Activated CD4-positive, alpha-beta T cell treated with anti-CD3 and anti-CD28 coated beads, Interleukin-2, amount 10 ng/mL, durations not matched to agents 7 days and 5 days (primary cell): ENCODE measurements around the gene UBE2M. TPM values are rescaled to one million over a fixed set of nuclear protein-coding genes. Genes with fewer than 3 reads are reported as not detected.
"Not testable (repeated sequence)": the region's sequence is repeated elsewhere in the genome, so short reads cannot be mapped to it uniquely, and the experiment has no call there.

ENCODE experiments used
- CTCF ChIA-PET: fragments of 350-600 bp; sonication (Branson Sonifier 250); formaldehyde crosslinking; loops from one replicate; lab custom pipeline; 2021; ENCODE audit warnings: antibody characterized with exemption; lab: Charles Lee
- POLR2A ChIA-PET: fragments of 350-600 bp; sonication (Branson Sonifier 250); formaldehyde crosslinking; loops from one replicate; lab custom pipeline; 2021; ENCODE audit warnings: antibody characterized with exemption; lab: Charles Lee
- DNase-seq: peaks from one replicate; pipeline ENCODE4 v3.0.0-alpha.2; 2020
- H3K27ac Mint-ChIP-seq: one replicate; pipeline ENCODE4 v1.8.0; 2021; ENCODE audit warnings: mild to moderate bottlenecking, moderate library complexity, mixed read lengths
- H3K27me3 Mint-ChIP-seq: one replicate; pipeline ENCODE4 v1.8.0; 2021; ENCODE audit warnings: mixed read lengths
- H3K36me3 Mint-ChIP-seq: one replicate; pipeline ENCODE4 v1.8.0; 2021; ENCODE audit warnings: low read depth, mixed read lengths
- H3K4me1 Mint-ChIP-seq: one replicate; pipeline ENCODE4 v1.8.0; 2021; ENCODE audit warnings: mixed read lengths
- H3K4me3 Mint-ChIP-seq: one replicate; pipeline ENCODE4 v1.8.0; 2021; ENCODE audit warnings: mild to moderate bottlenecking, moderate library complexity, mixed read lengths
- H3K9me3 Mint-ChIP-seq: one replicate; pipeline ENCODE4 v1.8.0; 2021; ENCODE audit warnings: mixed read lengths
- total RNA-seq, 2 experiments: library from RNA; stranded (reverse); gene quantifications; one replicate each; pipeline ENCODE4 v1.2.3, GENCODE V29; 2021

Gene UBE2M
- total RNA-seq, 2 experiments from 2014 or later, result 82.8 to 96.0 TPM

- H3K36me3 Mint-ChIP-seq, H3K27me3 Mint-ChIP-seq, POLR2A ChIA-PET, H3K9me3 Mint-ChIP-seq, H3K4me3 Mint-ChIP-seq: not testable (repeated sequence)
- peak; percentile 2 for DNase-seq
- Mint-ChIP-seq H3K27ac (peak overlapping the region; percentile 39), H3K4me1 (peaks cover 43% of the 10 kb centered on the region)
- CTCF ChIA-PET, result interaction anchor here (0.6 to 7.4 kb wide), 3 partner anchors 59 to 812 kb away, joined by 3 to 72 read pairs (median 33); partner anchors contain the start of gene ZBTB45
Observed at GRCh38 chr19:58577581-58577980, 19.2 kb upstream of the UBE2M start.

GRCh38 chr19:58575183-58576041, 17.0 kb upstream of the UBE2M start:
- no peaks in the 10 kb centered on the region for H3K27me3 Mint-ChIP-seq
- no peaks in the 10 kb centered on the region for H3K9me3 Mint-ChIP-seq
- peak; percentile 83 for DNase-seq
- ChIA-PET CTCF (interaction anchor here (1.3 to 7.4 kb wide), 3 partner anchors 57 to 92 kb away, joined by 4 to 72 read pairs (median 8); partner anchors contain the start of gene ZBTB45), POLR2A (interaction anchor here (1.0 to 1.9 kb wide), 2 partner anchors 15 to 55 kb away, joined by 3 to 5 read pairs; partner anchors contain the start of gene ZBTB45)
- peaks cover 46% of the 10 kb centered on the region for H3K4me1 Mint-ChIP-seq
- peaks cover 11% of the 10 kb centered on the region for H3K36me3 Mint-ChIP-seq
- peak overlapping the region; percentile 95 for H3K4me3 Mint-ChIP-seq
- peak overlapping the region; percentile 99 for H3K27ac Mint-ChIP-seq

GRCh38 chr19:58573658-58574164, 15.3 kb upstream of the UBE2M start:
- peak overlapping the region; percentile 99 for H3K27ac Mint-ChIP-seq
- H3K36me3 Mint-ChIP-seq, result peaks cover 17% of the 10 kb centered on the region
- no peaks in the 10 kb centered on the region for H3K9me3 Mint-ChIP-seq
- H3K4me3 Mint-ChIP-seq, result peak overlapping the region; percentile 95
- DNase-seq, result no peak
- no peaks in the 10 kb centered on the region for H3K27me3 Mint-ChIP-seq
- H3K4me1 Mint-ChIP-seq, result peaks cover 45% of the 10 kb centered on the region
- POLR2A ChIA-PET, result no interaction called here
- CTCF ChIA-PET, result interaction anchor here (0.7 to 2.3 kb wide), 2 partner anchors 60 to 222 kb away, joined by 4 to 8 read pairs; no protein-coding TSS in a partner anchor

GRCh38 chr19:58572818-58573657, 14.6 kb upstream of the UBE2M start, which contains the start of gene MZF1:
TSS of gene MZF1 (minus strand) at chr19:58573335. CDS start at chr19:58571389, 1,946 bp downstream.
- Mint-ChIP-seq H3K27me3 (no peaks in the 10 kb centered on the region), H3K4me3 (peak within 1 kb of the TSS; percentile 95), H3K9me3 (no peaks in the 10 kb centered on the region), H3K36me3 (peaks cover 20% of the 10 kb centered on the region), H3K4me1 (peaks cover 48% of the 10 kb centered on the region), H3K27ac (peak within 1 kb of the TSS; percentile 99)
- ChIA-PET CTCF (interaction anchor here (0.6 to 2.9 kb wide), 5 partner anchors 11 to 89 kb away, joined by 3 to 14 read pairs (median 4); partner anchors contain the start of genes CHMP2A and ZBTB45), POLR2A (interaction anchor here (0.5 kb wide), 1 partner anchor 9 kb away, joined by 3 read pairs; no protein-coding TSS in a partner anchor)
- DNase-seq, result peak; percentile 100

GRCh38 chr19:58572026-58572817, 13.8 kb upstream of the UBE2M start:
- Mint-ChIP-seq H3K4me3 (peak overlapping the region; percentile 95), H3K9me3 (no peaks in the 10 kb centered on the region), H3K36me3 (peaks cover 20% of the 10 kb centered on the region), H3K4me1 (peaks cover 45% of the 10 kb centered on the region), H3K27me3 (no peaks in the 10 kb centered on the region), H3K27ac (peak overlapping the region; percentile 99)
- ChIA-PET POLR2A (interaction anchor here (0.5 to 1.2 kb wide), 3 partner anchors 8 to 18 kb away, joined by 3 to 7 read pairs (median 5); no protein-coding TSS in a partner anchor), CTCF (interaction anchor here (0.7 to 2.9 kb wide), 6 partner anchors 10 to 52 kb away, joined by 3 to 14 read pairs (median 4); partner anchors contain the start of genes CHMP2A and ZBTB45)
- no peak for DNase-seq

- H3K36me3 Mint-ChIP-seq, result peaks cover 21% of the 10 kb centered on the region
- DNase-seq, result no peak
- ChIA-PET POLR2A (interaction anchor here (0.6 to 1.2 kb wide), 2 partner anchors 12 to 18 kb away, joined by 5 to 7 read pairs; no protein-coding TSS in a partner anchor), CTCF (interaction anchor here (1.1 to 2.9 kb wide), 4 partner anchors 10 to 52 kb away, joined by 3 to 14 read pairs (median 4); partner anchors contain the start of gene ZBTB45)
- H3K4me1 Mint-ChIP-seq, result peaks cover 43% of the 10 kb centered on the region
- H3K27me3 Mint-ChIP-seq, result no peaks in the 10 kb centered on the region
- peak overlapping the region; percentile 99 for H3K27ac Mint-ChIP-seq
- no peaks in the 10 kb centered on the region for H3K9me3 Mint-ChIP-seq
- H3K4me3 Mint-ChIP-seq, result peak overlapping the region; percentile 95
Observed at GRCh38 chr19:58571575-58571947, 13.2 kb upstream of the UBE2M start.

GRCh38 chr19:58570770-58571574, 12.6 kb upstream of the UBE2M start:
- Mint-ChIP-seq H3K9me3 (no peaks in the 10 kb centered on the region), H3K4me1 (peaks cover 41% of the 10 kb centered on the region), H3K36me3 (peaks cover 23% of the 10 kb centered on the region), H3K27ac (peak overlapping the region; percentile 36), H3K4me3 (peak overlapping the region; percentile 95), H3K27me3 (no peaks in the 10 kb centered on the region)
- ChIA-PET POLR2A (interaction anchor here (1.2 kb wide), 1 partner anchor 17 kb away, joined by 5 read pairs; no protein-coding TSS in a partner anchor), CTCF (interaction anchor here (1.2 to 2.9 kb wide), 4 partner anchors 9 to 51 kb away, joined by 3 to 14 read pairs (median 6); partner anchors contain the start of gene ZBTB45)
- no peak for DNase-seq

GRCh38 chr19:58569943-58570670, 11.7 kb upstream of the UBE2M start:
- H3K36me3 Mint-ChIP-seq, result peaks cover 23% of the 10 kb centered on the region
- DNase-seq, result no peak
- ChIA-PET POLR2A (no interaction called here), CTCF (interaction anchor here (0.6 to 1.9 kb wide), 5 partner anchors 9 to 343 kb away, joined by 3 to 7 read pairs (median 4); partner anchors contain the start of gene ZBTB45)
- H3K4me1 Mint-ChIP-seq, result peaks cover 37% of the 10 kb centered on the region
- no peaks in the 10 kb centered on the region for H3K27me3 Mint-ChIP-seq
- H3K4me3 Mint-ChIP-seq, result no peak overlapping the region
- H3K27ac Mint-ChIP-seq, result no peak overlapping the region
- H3K9me3 Mint-ChIP-seq, result no peaks in the 10 kb centered on the region

- POLR2A ChIA-PET, result no interaction called here
- Mint-ChIP-seq H3K4me3 (no peak overlapping the region), H3K36me3 (peaks cover 26% of the 10 kb centered on the region), H3K27ac (peak overlapping the region; percentile 5), H3K27me3 (no peaks in the 10 kb centered on the region), H3K9me3 (no peaks in the 10 kb centered on the region), H3K4me1 (peaks cover 37% of the 10 kb centered on the region)
- no peak for DNase-seq
- CTCF ChIA-PET, result interaction anchor here (0.6 to 1.7 kb wide), 4 partner anchors 8 to 342 kb away, joined by 3 to 7 read pairs (median 4); partner anchors contain the start of gene ZBTB45
Observed at GRCh38 chr19:58569191-58569942, 11.0 kb upstream of the UBE2M start.
